Transverse colon (tissue), 4 donors: ENCODE results near the gene VPS35. TPM values are rescaled to one million over a fixed set of nuclear protein-coding genes. Genes with fewer than 3 reads are reported as not detected.

Source experiments
- DNase-seq: peaks from one replicate; pipeline ENCODE4 v3.0.0-alpha.2; 2019
- H3K27ac ChIP-seq, 4 donors: fragments of 200-600 bp; sonication (generic); 2 replicates each; pipeline ENCODE4 v1.5.1; 2016 to 2018; ENCODE audit warnings: inconsistent platforms in 4 of 4
- H3K27me3 ChIP-seq: fragments of 200-600 bp; sonication (generic); 2 replicates; pipeline ENCODE4 v1.5.1; 2017; ENCODE audit warnings: inconsistent platforms
- H3K36me3 ChIP-seq, 4 donors: fragments of 200-600 bp; sonication (generic); 2 replicates each; pipeline ENCODE4 v1.5.1; 2017 to 2019; ENCODE audit warnings: inconsistent platforms in 4 of 4
- H3K4me1 ChIP-seq, 4 donors: fragments of 200-600 bp; sonication (generic); 2 replicates each; pipeline ENCODE4 v1.5.1; 2017 to 2020; ENCODE audit warnings: inconsistent platforms in 4 of 4
- H3K4me3 ChIP-seq, 4 donors: fragments of 200-600 bp; sonication (generic); 1 replicate in 1 of 4; 2 replicates in 3 of 4; pipeline versions ENCODE4 v1.5.1 to v1.6.1; 2017 to 2019; ENCODE audit warnings: inconsistent platforms in 4 of 4
- H3K9me3 ChIP-seq, 2 donors: fragments of 200-600 bp; sonication (generic); 2 replicates each; pipeline ENCODE4 v1.5.1; 2017 to 2019; ENCODE audit warnings: inconsistent platforms in 2 of 2
- EP300 ChIP-seq: sonication (generic); formaldehyde crosslinking; IDR thresholded peaks from one replicate; pipeline ENCODE4 v1.6.1; 2017; ENCODE audit warnings: antibody characterized with exemption, low read depth
- POLR2A ChIP-seq: fragments of 450-650 bp; IDR thresholded peaks from one replicate; pipeline ENCODE4 v1.6.1; 2016; ENCODE audit warnings: antibody characterized with exemption, mild to moderate bottlenecking, moderate library complexity
- POLR2AphosphoS5 ChIP-seq, 3 donors: sonication (generic); formaldehyde crosslinking; IDR thresholded peaks; one replicate each; pipeline ENCODE4 v1.6.1; 2016; ENCODE audit warnings: antibody characterized with exemption in 3 of 3
- WGBS, 2 donors: methylation state at CpG; one replicate each; pipeline ENCODE4 v1.1.5; 2018; ENCODE audit warnings: low coverage in 1 of 2; 5-methylcytosine and 5-hydroxymethylcytosine counted together
- in situ Hi-C, 4 donors: fragments of 200-750 bp; cut with MboI; loops; one replicate each; pipeline versions ENCODE4 v1.15.0 to v1.15.1; 2017; ENCODE audit warnings: low sequenced_read_pairs in 3 of 4, low pct_ligation_motif_present in 1 of 4, low pct_unique_long_range_greater_than_20kb in 1 of 4
- intact Hi-C: fragments of 100-400 bp; cut with DNase I; formaldehyde crosslinking; loops from one replicate; pipeline ENCODE4 v1.15.1; 2023; ENCODE audit warnings: low total_unique reads
- total RNA-seq, 4 donors: library from RNA; depleted of rRNA; stranded (reverse); fragments of >200 nt; gene quantifications; one replicate each; pipeline ENCODE4 v1.1.0, GENCODE V29; 2016
- TF ChIP-seq, protein P1 (sequence below), 5 experiments: fragments of 200-600 bp in 3 of 5; fragments of 450-650 bp in 2 of 5; sonication (generic) in 3 of 5; IDR thresholded peaks; 1 replicate in 2 of 5; 2 replicates in 3 of 5; pipeline ENCODE4 v1.5.1; 2016 to 2017; ENCODE audit warnings: antibody characterized with exemption in 5 of 5, inconsistent platforms in 3 of 5, mild to moderate bottlenecking in 2 of 5, moderate library complexity in 1 of 5

The VPS35 gene
- total RNA-seq, 4 donors from 2014 or later, result 63.2 to 102 (median 72.1) TPM

DNA sequence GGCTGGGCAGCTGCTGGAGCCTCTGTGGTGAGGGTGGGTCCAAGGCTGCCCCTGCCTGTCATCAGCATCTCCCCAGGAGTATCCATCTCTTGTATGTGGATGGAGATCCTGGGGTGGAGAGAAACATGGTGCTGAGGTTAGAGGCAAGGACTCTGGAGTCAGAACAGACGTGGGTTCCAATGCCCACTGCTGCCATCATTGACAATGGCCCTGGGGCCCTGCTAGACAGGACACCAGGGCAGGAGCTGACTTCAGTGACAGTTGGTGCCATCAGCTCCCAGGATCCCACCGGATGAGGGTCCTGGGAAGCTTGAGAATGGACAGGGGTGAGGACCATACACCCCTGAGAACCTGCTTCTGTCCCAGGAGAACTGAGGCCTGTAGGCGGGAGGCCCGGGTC is 43.6 kb upstream of the VPS35 start:
- no peak for DNase-seq
- H3K9me3 ChIP-seq, result no peaks in the 10 kb centered on the region
- intact Hi-C loops (no loop called here), in situ Hi-C loops (no loop called here)
- TF ChIP-seq POLR2AphosphoS5 (IDR thresholded peaks at IDR 0.05) (no peak), POLR2A (no peak), EP300 (no peak)
- TF ChIP-seq, protein P1, sequence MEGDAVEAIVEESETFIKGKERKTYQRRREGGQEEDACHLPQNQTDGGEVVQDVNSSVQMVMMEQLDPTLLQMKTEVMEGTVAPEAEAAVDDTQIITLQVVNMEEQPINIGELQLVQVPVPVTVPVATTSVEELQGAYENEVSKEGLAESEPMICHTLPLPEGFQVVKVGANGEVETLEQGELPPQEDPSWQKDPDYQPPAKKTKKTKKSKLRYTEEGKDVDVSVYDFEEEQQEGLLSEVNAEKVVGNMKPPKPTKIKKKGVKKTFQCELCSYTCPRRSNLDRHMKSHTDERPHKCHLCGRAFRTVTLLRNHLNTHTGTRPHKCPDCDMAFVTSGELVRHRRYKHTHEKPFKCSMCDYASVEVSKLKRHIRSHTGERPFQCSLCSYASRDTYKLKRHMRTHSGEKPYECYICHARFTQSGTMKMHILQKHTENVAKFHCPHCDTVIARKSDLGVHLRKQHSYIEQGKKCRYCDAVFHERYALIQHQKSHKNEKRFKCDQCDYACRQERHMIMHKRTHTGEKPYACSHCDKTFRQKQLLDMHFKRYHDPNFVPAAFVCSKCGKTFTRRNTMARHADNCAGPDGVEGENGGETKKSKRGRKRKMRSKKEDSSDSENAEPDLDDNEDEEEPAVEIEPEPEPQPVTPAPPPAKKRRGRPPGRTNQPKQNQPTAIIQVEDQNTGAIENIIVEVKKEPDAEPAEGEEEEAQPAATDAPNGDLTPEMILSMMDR (IDR thresholded peaks at IDR 0.05), result no peak
- H3K27me3 ChIP-seq, result no peaks in the 10 kb centered on the region
- H3K4me3 ChIP-seq, result no peak overlapping the region
- H3K27ac ChIP-seq, result no peak overlapping the region
- no peaks in the 10 kb centered on the region for H3K4me1 ChIP-seq
- WGBS, 2 donors, result 73% methylated on average over 4 of the region's 4 CpGs; no CpG with 5 or more reads in 1 of the 2 donors
- no peaks in the 10 kb centered on the region for H3K36me3 ChIP-seq

- Histone ChIP-seq H3K27ac (no peak overlapping the region), H3K4me1 (no peaks in the 10 kb centered on the region), H3K36me3 (no peaks in the 10 kb centered on the region), H3K4me3 (no peak overlapping the region), H3K27me3 (no peaks in the 10 kb centered on the region), H3K9me3 (no peaks in the 10 kb centered on the region)
- intact Hi-C loops (no loop called here), in situ Hi-C loops (no loop called here)
- DNase-seq, result no peak
- WGBS, 2 donors, result 82% methylated on average over 23 of the region's 23 CpGs; no CpG with 5 or more reads in 1 of the 2 donors
- TF ChIP-seq POLR2AphosphoS5 (IDR thresholded peaks at IDR 0.05) (no peak), POLR2A (no peak), EP300 (no peak)
- TF ChIP-seq, protein P1 (IDR thresholded peaks at IDR 0.05), result no peak
Measured at GRCh38 chr16:46731691-46732555, 42.9 kb upstream of the VPS35 start.

- Histone ChIP-seq H3K36me3 (no peaks in the 10 kb centered on the region), H3K27me3 (no peaks in the 10 kb centered on the region), H3K9me3 (no peaks in the 10 kb centered on the region), H3K4me3 (no peak overlapping the region), H3K27ac (no peak overlapping the region), H3K4me1 (no peaks in the 10 kb centered on the region)
- intact Hi-C loops (no loop called here), in situ Hi-C loops (no loop called here)
- 64 to 77% methylated on average over 11 to 17 of the region's 17 CpGs for WGBS, 2 donors
- no peak for DNase-seq
- TF ChIP-seq EP300, result no peak
- TF ChIP-seq, protein P1 (IDR thresholded peaks at IDR 0.05), result no peak
- no peak for TF ChIP-seq POLR2A
- no peak for TF ChIP-seq POLR2AphosphoS5 (IDR thresholded peaks at IDR 0.05)
Measured at GRCh38 chr16:46730801-46731690, 42.1 kb upstream of the VPS35 start.

DNA sequence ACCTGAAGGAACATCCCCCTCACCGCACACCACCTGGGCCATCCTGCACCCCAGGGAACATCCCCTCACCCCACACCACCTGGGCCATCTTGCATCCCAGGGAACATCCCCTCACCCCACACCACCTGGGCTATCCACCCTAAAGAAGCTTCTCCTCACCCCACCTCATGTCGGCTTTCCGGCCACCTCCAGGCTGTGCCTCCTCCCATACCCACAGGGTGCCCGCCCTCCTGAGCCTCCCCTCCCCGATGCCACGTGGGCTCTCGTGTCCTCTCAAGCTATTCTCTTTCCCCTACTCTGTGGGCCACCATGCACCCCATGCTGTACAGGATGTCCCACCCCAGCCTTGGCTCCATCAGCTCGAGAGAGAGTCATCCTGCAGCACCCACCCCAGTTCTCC is 41.1 kb upstream of the VPS35 start:
- TF ChIP-seq, protein P1 (IDR thresholded peaks at IDR 0.05), result no peak
- TF ChIP-seq EP300 (no peak), POLR2AphosphoS5 (IDR thresholded peaks at IDR 0.05) (no peak), POLR2A (no peak)
- H3K27me3 ChIP-seq, result no peaks in the 10 kb centered on the region
- no peaks in the 10 kb centered on the region for H3K9me3 ChIP-seq
- intact Hi-C loops, result no loop called here
- no peaks in the 10 kb centered on the region for H3K4me1 ChIP-seq
- WGBS, 2 donors, result 94 to 96% methylated on average over 6 to 8 of the region's 8 CpGs
- H3K4me3 ChIP-seq, result no peak overlapping the region
- no peak for DNase-seq
- no peaks in the 10 kb centered on the region for H3K36me3 ChIP-seq
- no peak overlapping the region for H3K27ac ChIP-seq
- in situ Hi-C loops, result no loop called here
